Limb (tissue), 2 donors: ENCODE data around the gene RCAN3.
A peak's percentile ranks its signal among the peaks of the same experiment; 100 is the strongest.
"Not testable (repeated sequence)": the region's sequence is repeated elsewhere in the genome, so short reads cannot be mapped to it uniquely, and the experiment has no call there.

Source experiments
- DNase-seq, 2 donors: peaks; one replicate each; pipeline ENCODE4 v3.0.0-alpha.2; 2016; ENCODE audit errors: extremely low spot score in 2 of 2

The RCAN3 gene

DNA sequence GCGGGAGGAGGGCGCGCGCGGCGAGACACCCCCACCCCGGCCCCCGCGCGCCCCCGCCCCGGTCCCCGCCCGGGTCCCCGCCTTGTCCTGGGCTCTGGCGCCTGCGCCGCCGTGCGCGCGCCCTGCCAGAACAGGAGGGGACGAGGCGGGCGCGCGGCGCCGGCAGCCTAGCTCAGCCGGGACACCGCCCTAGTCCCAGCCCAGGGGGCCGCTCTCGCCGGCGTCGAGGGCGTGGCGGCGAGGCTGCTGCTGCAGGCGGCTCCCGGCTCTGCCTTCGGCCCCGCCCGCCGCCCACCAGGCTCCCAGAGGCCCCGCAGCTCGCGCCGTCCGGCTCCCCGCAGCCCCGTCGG lies at the start of gene RCAN3:
Gene RCAN3, plus strand, starts transcription at position 128 of the 350 bp plus-strand sequence. CDS start 11,537 bp downstream, outside the sequence.
- DNase-seq: peak; percentile 85 to 89

DNA sequence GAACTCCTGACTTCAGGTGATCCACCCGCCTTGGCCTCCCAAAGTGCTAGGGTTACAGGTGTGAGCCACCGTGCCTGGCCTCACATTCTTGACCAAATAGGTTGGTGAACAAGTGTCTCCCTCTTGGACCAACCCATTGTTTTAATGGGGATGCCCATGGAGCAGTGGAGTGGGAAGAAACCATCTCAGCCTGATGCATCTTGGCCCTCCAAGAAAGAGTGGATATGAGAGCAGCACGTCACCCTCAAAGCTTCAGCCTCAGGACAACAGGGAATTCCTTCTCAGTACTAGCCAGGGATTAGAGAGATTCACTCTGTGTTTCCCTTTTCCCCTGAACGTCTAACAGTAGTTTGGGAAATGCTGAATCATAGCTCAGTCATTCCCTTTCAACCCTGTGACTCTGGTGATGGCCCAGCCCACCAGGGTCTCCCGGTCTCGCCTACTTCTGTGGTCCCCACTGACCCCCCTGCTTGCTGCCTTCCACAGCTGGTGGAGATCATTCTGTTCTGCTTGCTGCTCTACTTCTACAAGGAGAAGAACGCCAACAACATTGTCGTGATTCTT lies 49.6 kb upstream of the RCAN3 start:
- no peak for DNase-seq

DNA sequence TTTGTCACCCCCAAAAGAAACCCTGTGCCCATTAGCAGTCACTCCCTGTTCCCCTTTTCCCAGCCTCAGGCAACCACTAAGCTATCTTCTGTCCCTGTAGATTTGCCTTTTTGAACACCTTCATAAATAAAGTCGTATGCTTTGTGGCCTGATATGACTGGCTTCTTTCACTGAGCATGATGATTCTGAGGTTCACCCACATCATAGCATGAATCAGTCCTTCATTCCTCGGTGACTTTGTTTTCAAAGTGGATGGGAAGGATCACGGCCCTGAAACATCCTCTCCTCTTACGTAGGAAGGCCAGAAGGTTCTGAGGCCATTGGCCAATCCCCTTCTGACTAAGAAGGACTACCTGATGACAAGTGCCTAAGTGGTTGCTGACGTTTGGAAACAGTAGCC lies 48.0 kb upstream of the RCAN3 start:
- DNase-seq: no peak

- no peak for DNase-seq
Observed at GRCh38 chr1:24455272-24455671, 47.4 kb upstream of the RCAN3 start.

- no peak for DNase-seq
Observed at GRCh38 chr1:24457866-24458265, 44.8 kb upstream of the RCAN3 start.

DNA sequence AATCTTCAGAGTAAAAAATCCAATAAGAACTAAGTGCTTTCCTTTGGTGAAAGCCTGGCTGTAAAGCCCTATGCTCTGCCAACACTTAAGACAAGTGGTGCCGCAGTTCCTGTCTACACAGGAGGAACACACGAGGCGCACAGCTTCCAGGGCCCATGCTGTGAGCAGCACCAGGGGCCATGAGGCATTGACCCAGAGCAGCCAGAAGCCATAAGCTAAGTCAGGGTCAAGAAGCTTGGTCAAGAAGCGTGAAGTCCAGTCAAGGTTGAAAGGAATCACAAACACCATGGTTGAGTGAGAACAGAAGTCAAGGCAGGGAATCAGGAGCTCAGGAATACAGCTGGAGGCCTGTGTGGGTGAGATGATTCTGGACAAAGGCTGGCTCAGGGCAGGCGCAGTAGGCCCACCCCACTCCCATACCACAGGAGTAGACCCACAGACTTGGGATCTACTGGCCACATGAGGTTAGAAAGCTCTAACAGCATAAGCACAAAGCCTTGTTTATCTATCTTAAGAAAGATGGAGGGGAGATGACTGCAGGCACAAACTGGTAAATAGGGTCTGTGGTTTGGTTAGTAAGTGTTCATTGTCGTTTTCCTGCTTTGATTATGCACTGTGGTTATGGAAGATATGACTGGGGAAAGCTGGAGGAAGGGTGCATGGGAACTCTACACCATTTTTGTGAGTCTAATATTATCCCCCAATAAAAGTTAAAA lies 42.9 kb upstream of the RCAN3 start:
- no peak for DNase-seq

DNA sequence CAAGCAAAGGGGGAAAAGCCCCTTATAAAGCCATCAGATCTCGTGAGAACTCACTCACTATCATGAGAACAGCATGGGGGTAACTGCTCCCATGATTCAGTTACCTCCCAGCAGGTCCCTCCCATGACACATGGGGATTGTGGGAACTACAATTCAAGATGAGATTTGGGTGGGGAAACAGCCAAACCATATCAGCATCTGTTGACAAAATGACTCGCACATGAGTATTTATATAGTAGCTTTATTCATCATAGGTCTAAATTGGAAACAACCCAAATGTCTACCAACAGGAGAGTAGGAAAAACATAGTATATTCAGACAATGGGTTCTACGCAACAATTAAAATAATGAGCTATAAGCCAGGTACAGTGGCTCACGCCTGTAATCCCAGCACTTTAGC lies 40.5 kb upstream of the RCAN3 start:
- DNase-seq: not testable (repeated sequence)

DNA sequence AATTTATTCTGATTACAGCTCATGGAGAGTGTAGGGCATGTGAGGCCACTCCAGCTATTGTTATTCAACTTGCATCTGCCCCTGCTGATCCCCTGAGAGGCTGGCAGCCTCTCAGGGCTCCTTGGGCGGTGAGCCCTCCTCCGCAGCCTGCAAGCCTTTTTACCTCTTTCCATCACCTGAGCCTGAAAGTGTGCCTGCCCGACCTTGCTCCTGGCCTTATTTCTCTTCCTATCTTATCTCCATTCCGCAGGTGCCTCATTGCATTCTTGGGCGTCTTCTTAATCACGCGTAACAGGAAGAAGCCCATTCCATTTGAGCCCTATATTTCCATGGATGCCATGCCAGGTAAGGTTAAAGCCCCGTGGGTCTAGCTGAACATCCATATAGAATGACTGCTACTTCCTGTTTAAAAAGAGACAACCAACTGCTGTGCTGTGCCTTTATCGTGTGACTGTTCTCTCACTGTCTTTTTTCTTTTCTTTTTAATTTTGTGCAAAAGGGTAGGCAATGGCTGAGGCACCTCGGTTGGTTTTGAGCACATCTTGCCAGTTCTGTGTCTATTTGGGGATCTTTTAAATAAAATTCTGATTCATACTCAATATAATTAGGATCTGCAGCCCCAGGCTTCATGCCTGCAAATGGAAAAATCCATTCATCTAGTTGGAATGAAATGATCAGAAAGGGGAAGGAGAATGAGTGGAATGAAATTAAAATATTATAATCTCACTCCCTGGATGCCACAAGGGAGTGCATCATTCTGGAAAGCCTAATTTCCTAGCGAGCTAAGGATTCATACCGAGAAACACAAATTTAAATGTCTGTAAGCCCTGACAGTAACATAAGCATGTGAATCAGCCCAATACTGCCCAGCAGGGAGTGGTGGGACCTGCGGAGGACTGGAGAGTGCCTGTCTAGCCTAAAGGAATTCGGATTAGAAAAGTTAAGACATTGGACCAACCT lies 38.6 kb upstream of the RCAN3 start:
- no peak for DNase-seq

GRCh38 chr1:24465099-24465498 lies 37.5 kb upstream of the RCAN3 start:
- DNase-seq: no peak

DNA sequence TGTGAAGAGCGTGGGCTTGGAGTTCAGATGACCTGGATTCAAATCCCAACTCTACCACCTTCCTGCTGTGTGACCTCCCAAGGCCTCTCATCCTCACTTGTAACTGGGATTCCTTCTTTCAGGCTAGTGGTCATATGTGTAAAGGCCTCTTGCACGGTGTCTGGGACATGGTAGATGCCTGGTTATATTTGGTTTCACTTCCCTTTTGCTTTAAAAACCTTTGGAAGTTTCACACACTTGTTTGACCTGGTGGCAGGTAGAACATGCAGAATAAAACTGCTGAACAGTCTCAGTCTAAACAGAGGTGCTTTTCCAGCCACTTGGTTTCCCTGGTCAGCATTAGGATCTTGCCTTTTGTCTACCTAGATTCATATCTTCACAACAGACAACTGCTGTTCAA lies 37.0 kb upstream of the RCAN3 start:
- no peak for DNase-seq

DNA sequence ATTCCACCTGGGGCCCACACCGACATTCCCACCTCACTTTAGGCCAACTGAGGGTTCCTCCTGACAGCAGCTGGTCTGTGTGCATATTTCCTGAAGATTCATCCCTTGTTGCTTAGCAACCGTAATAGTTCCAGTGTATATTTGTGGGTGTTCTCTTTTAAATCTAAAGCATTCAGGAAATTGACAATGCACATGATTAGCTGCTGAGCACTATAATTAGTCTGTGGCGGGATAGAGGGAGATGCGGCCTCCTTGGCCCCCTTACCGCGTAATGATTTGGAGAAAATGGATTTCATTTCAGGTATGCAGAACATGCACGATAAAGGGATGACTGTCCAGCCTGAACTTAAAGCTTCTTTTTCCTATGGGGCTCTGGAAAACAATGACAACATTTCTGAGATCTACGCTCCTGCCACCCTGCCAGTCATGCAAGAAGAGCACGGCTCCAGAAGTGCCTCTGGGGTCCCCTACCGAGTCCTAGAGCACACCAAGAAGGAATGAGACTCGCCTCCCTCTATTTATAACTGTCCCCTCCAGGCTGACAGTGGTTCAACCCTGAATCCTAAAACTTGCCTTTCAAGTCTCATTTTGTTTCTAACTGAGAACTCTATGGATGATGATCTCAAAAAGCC lies 33.8 kb upstream of the RCAN3 start:
- DNase-seq: no peak

DNA sequence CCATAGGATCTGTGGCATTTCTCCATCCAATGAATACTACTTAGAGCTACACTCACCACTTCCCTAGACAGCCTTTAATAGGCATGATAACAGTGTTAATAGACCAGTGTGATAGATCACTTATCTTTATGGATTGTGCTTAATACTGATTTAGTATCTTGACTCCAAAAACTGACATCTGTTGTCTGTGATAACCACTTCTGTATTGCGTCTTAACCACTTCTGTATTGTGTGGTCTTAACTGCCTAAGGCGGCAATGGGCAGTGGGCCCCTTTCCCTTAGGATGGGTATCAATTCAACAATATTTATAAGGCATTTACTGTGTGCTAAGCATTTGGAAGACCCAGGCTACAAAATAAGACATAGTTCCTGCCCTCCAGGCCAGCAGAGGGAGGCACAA lies 32.0 kb upstream of the RCAN3 start:
- DNase-seq: no peak

DNA sequence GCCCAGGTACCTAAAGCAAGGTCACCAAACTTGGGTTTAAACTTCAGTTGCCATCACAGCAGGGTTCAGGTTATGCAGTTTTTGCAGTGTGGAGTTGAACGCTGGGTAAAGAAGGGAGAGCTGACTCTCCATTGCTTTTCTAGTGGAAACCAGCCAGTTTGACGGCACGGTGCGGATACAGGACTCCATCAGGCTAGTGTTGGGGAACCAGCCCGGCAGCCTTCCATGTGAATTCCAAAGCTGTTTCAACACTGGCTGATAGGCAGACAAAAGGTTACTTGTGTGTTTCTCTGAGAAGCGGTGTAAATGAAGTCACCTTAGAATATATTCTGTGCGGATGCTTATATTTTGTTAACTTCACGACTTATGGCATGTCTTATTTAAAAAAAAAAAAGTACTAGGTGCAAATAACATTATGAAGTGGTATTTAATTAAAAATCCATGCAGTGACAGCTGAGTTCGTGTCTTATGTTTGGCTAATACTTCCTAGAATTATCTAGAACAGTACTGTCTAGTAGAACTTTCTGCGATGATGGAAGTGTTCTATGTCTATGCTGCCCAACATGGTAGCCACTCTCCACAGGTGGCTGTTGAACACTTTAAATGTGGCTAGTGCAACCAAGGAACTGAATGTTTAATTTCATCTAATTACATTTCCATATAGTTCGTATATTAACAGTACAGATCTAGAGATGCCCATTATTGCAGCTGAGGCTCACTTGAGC lies 29.9 kb upstream of the RCAN3 start:
- DNase-seq: no peak

GRCh38 chr1:24474193-24474592 lies 28.4 kb upstream of the RCAN3 start:
- DNase-seq: no peak

GRCh38 chr1:24475700-24476099 lies 26.9 kb upstream of the RCAN3 start:
- DNase-seq: no peak

GRCh38 chr1:24476571-24476970 lies 26.1 kb upstream of the RCAN3 start:
- DNase-seq: no peak

DNA sequence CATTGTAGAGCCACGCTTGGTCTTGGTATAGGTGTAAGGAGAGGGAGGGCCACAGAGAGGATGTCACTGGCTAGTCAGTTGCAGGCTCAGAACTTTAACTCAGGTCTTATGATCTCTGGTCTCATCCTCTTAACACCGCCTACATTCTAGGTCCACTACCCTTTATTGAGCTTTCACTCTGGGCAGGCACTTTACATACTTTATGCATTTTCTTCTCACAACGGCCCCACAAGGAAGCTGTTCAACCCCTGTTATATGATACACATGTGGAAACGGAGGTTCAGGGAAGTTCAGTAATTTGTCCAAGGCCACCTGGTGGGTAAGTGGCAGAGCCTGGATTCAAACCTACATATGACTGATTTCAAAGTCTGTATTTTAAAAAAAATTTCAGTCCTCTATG lies 25.3 kb upstream of the RCAN3 start:
- no peak for DNase-seq

GRCh38 chr1:24481101-24481500 lies 21.5 kb upstream of the RCAN3 start:
- DNase-seq: no peak

DNA sequence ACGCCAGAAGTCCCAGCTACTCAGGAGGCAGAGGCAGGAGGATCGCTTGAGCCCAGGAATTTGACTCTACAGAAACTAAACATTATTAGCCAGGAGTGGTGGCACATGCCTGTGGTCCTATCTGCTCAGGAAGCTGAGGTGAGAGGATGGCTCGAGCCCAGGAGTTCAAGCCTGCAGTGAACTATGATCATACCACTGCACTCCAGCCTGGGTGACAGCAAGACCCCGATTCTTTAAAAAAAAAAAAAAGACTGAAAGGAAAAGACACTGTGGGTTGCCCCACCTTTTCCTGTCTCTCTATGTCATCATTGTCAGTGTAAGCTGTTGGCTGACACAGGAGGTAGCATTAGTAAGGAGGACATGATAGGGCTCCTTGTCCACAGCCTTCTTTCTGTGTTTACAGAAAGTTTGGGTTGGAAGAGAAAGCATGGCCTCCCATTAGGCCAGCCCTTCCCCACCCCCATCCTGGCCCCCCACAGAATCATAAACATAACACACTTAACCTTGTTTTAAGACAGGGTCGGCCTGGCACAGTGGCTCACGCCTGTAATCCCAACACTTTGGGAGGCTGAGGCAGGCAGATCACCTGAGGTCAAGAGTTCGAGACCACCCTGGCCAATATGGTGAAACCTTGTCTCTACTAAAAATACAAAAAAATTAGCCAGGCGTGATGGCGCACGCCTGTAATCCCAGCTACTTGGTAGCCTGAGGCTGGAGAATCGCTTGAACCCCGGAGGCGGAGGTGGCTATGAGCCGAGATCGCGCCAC lies 20.6 kb upstream of the RCAN3 start:
- DNase-seq: no peak

- DNase-seq: no peak
Observed at GRCh38 chr1:24483441-24483840, 19.2 kb upstream of the RCAN3 start.

- no peak for DNase-seq
Observed at GRCh38 chr1:24484199-24484598, 18.4 kb upstream of the RCAN3 start.
